ENCODE measurements around the gene KCNS3. TPM values are rescaled to one million over a fixed set of nuclear protein-coding genes. Genes with fewer than 3 reads are reported as not detected.
"Not testable (repeated sequence)": the region's sequence is repeated elsewhere in the genome, so short reads cannot be mapped to it uniquely, and the experiment has no call there.

The KCNS3 gene
- polyA plus RNA-seq, 4 donors, result 5.9 to 9.6 (median 7.2) TPM

- no peak for DNase-seq (ENCODE audit: low read depth in 4 of 4, low spot score in 3 of 4)
Measured at GRCh38 chr2:17936599-17936998, 58.1 kb downstream of the KCNS3 start.

GRCh38 chr2:17940091-17940630 lies 61.7 kb downstream of the KCNS3 start:
- no peak for DNase-seq (ENCODE audit: low read depth in 4 of 4, low spot score in 3 of 4)

- DNase-seq (ENCODE audit: low read depth in 4 of 4, low spot score in 3 of 4), result no peak
Measured at GRCh38 chr2:17943444-17943843, 65.0 kb downstream of the KCNS3 start.

- no peak for DNase-seq (ENCODE audit: low read depth in 4 of 4, low spot score in 3 of 4)
Measured at GRCh38 chr2:17947113-17947512, 68.6 kb downstream of the KCNS3 start.

GRCh38 chr2:17950006-17950405 lies 71.5 kb downstream of the KCNS3 start:
- DNase-seq (ENCODE audit: low read depth in 4 of 4, low spot score in 3 of 4), result no peak

GRCh38 chr2:17951563-17951962 lies 73.1 kb downstream of the KCNS3 start:
- no peak for DNase-seq (ENCODE audit: low read depth in 4 of 4, low spot score in 3 of 4)

GRCh38 chr2:17958466-17959092 lies 80.1 kb downstream of the KCNS3 start:
- DNase-seq (ENCODE audit: low read depth in 4 of 4, low spot score in 3 of 4), result no peak

GRCh38 chr2:17959356-17959755 lies 80.9 kb downstream of the KCNS3 start:
- no peak for DNase-seq (ENCODE audit: low read depth in 4 of 4, low spot score in 3 of 4)

GRCh38 chr2:17959833-17960232 lies 81.4 kb downstream of the KCNS3 start:
- DNase-seq (ENCODE audit: low read depth in 4 of 4, low spot score in 3 of 4), result no peak

- no peak for DNase-seq (ENCODE audit: low read depth in 4 of 4, low spot score in 3 of 4)
Measured at GRCh38 chr2:17960925-17961324, 82.5 kb downstream of the KCNS3 start.

GRCh38 chr2:17961789-17962188 lies 83.3 kb downstream of the KCNS3 start:
- DNase-seq (ENCODE audit: low read depth in 4 of 4, low spot score in 3 of 4), result no peak

- no peak for DNase-seq (ENCODE audit: low read depth in 4 of 4, low spot score in 3 of 4)
Measured at GRCh38 chr2:17962876-17963275, 84.4 kb downstream of the KCNS3 start.

GRCh38 chr2:17963571-17963970 lies 85.1 kb downstream of the KCNS3 start:
- DNase-seq (ENCODE audit: low read depth in 4 of 4, low spot score in 3 of 4), result not testable (repeated sequence)

- no peak for DNase-seq (ENCODE audit: low read depth in 4 of 4, low spot score in 3 of 4)
Measured at GRCh38 chr2:17965196-17965595, 86.7 kb downstream of the KCNS3 start.

GRCh38 chr2:17966798-17967197 lies 88.3 kb downstream of the KCNS3 start:
- no peak for DNase-seq (ENCODE audit: low read depth in 4 of 4, low spot score in 3 of 4)

GRCh38 chr2:17969661-17970060 lies 91.2 kb downstream of the KCNS3 start:
- DNase-seq (ENCODE audit: low read depth in 4 of 4, low spot score in 3 of 4), result no peak

GRCh38 chr2:17971531-17972125 lies 93.2 kb downstream of the KCNS3 start:
- DNase-seq (ENCODE audit: low read depth in 4 of 4, low spot score in 3 of 4), result no peak

GRCh38 chr2:17972991-17973390 lies 94.5 kb downstream of the KCNS3 start:
- no peak for DNase-seq (ENCODE audit: low read depth in 4 of 4, low spot score in 3 of 4)

GRCh38 chr2:17975401-17975800 lies 96.9 kb downstream of the KCNS3 start:
- no peak for DNase-seq (ENCODE audit: low read depth in 4 of 4, low spot score in 3 of 4)

- peak in 1 of 4 donors; percentile 13 for DNase-seq (ENCODE audit: low read depth in 4 of 4, low spot score in 3 of 4)
Measured at GRCh38 chr2:17976871-17977746, 98.6 kb downstream of the KCNS3 start.

GRCh38 chr2:17979707-17980106 lies 101.2 kb downstream of the KCNS3 start:
- no peak for DNase-seq (ENCODE audit: low read depth in 4 of 4, low spot score in 3 of 4)

Measured in right renal pelvis (tissue), 4 donors.